GM21576 (cell line): ENCODE measurements around the gene FAM177A1.
A peak's percentile ranks its signal among the peaks of the same experiment; 100 is the strongest.
"Not testable (repeated sequence)": the region's sequence is repeated elsewhere in the genome, so short reads cannot be mapped to it uniquely, and the experiment has no call there.

Experiments
- ATAC-seq: cut with Tn5 transposase; IDR thresholded peaks from one replicate; pipeline ENCODE4 v1.9.1; 2021; ENCODE audit warnings: mild to moderate bottlenecking, moderate library complexity; ENCODE audit not compliant: unreplicated experiment

FAM177A1 gene, protein sequence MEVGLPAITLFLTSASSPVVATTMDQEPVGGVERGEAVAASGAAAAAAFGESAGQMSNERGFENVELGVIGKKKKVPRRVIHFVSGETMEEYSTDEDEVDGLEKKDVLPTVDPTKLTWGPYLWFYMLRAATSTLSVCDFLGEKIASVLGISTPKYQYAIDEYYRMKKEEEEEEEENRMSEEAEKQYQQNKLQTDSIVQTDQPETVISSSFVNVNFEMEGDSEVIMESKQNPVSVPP

DNA sequence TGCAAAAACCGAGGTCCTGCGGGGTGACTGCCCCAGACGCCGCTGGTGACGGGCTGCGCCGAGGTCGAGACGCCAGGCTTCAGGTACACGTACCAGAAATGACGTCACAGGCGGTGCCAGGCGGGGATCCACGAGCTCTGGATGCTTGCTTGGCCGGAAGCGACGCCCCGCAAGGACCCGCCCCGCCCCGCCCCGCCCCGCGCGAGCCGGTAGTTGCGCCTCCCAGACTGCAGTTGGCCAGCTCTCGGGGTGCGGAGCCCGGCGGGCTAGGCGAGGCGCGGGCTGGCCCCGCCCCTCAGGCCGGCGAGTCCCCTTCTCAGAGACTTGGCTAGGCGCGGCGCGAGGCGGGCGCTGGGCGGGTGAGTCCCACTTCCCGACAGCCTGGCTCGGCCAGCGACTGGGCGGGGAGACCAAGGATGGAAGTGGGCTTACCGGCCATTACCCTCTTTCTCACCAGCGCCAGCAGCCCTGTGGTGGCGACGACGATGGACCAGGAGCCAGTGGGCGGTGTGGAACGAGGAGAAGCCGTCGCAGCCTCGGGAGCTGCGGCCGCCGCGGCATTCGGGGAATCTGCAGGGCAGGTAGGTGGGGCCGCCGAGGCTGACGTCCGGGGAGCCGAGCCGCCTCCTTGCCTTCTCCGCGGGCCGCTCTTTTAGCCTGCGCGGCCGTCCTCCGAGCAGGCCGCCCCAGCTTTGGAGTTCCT lies at the start of gene FAM177A1:
FAM177A1 (plus strand) TSS at position 225 of the 703 bp plus-strand sequence; CDS start at position 417, 192 bp downstream.
- ATAC-seq, result peak; percentile 92

DNA sequence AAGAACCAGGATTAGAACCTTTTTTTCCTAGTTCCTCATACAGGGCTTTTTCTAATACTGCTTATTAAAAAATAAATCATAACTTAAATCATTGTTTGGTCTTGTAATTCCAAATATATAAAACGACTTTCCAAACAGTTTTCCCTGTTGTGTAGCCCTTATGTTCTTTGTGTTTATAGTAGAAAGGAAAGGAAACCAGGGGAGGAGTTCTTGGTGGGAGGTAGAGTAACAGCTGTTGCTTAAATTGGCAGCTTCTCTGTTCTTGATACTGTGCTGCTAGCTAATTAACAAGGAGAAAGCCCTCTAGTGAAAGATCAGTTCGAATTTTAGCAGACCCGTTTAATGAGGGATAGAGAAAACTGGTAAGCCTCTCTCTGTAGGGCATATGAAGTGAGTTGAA lies 48.3 kb upstream of the FAM177A1 start:
- no peak for ATAC-seq

DNA sequence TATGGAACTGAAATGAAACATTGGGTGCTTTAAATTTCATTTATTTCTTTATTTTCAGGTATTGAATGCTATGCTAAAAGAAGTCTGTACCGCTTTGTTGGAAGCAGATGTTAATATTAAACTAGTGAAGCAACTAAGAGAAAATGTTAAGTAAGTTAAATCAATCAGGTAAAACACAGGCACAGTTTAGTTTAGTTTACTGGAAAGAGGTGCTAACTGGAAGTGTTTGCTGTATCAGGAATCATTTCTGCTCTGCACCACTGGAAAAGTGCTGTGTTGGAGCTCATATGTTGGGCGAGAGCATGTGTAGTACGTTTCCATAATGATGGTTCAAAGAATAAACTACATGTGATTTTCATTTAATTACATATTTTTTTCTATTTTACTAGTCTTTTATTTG lies 46.6 kb upstream of the FAM177A1 start:
- no peak for ATAC-seq

DNA sequence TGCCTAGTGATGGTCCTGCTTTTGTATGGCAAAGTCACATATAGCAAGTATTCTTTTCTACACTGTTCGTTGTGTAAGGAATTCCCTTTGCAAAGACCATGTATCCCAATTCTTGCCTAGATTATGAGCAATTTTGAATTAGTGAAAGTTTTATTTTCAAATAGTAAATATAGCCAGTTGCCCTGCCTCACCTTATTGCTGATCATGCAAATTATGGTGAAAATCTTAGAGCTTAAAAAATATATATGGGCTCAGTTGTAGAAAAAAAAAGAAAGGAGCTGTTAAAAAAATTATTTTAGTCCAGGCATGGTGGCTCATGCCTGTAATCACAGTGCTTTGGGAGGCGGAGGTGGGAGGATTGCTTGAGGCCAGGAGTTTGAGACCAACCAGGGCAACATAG lies 44.5 kb upstream of the FAM177A1 start:
- no peak for ATAC-seq

DNA sequence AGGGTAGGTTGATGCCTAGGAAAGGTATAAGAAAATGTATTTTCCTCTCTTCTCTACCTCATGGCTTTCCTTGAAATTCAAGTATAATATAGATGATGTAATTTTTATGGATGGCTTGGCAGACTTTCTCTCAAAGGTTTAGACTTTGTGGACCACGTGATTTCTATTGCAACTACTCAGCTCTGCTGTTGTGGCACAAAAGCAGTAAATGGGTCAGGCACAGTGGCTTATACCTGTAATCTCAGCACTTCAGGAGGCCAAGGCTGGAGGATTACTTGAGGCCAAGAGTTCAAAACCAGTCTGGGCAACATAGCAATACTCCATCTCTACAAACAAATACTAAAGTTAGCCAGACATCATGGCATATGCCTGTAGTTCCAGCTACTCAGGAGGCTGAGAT lies 41.2 kb upstream of the FAM177A1 start:
- no peak for ATAC-seq

- ATAC-seq, result no peak
These were observed 29.5 kb upstream of the FAM177A1 start for GRCh38 chr14:35016568-35016967.

DNA sequence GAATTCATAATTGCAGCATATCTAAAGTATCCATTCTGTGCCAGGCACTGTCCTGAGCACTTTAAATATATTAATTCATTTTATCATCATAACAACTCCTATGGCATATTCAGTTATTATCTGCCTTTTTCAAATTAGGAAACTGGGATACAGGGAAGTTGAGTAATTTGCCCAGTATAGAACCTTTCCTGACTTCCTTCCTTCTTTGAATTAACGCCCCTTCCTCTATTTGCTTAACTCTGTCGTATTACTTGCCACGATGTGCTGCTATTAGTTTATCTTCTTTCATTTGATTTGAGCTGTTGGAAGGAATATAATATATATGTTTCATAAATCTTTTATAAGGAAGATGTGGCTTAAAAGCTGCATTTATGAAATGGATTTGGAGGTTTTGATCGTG lies 25.4 kb upstream of the FAM177A1 start:
- no peak for ATAC-seq

DNA sequence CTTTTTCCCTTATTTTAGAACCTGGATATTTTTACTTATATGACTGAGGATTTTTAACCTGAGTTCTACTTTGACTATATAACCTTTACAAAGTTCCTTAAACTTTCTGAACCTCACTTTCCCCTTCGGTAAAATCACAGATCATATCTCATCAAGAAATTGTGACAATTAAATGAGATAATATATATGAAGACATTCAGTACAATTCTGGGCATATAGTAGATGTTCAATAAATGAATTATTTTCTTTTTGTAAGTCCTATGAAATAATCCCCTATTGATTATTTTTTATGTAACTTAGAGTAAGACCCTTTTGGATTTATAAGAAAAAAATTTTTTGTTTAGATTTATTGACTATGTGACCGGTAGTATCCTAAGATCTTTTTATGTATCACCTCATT lies 17.6 kb upstream of the FAM177A1 start:
- no peak for ATAC-seq

- no peak for ATAC-seq
These were observed 13.5 kb upstream of the FAM177A1 start for GRCh38 chr14:35032562-35032961.

DNA sequence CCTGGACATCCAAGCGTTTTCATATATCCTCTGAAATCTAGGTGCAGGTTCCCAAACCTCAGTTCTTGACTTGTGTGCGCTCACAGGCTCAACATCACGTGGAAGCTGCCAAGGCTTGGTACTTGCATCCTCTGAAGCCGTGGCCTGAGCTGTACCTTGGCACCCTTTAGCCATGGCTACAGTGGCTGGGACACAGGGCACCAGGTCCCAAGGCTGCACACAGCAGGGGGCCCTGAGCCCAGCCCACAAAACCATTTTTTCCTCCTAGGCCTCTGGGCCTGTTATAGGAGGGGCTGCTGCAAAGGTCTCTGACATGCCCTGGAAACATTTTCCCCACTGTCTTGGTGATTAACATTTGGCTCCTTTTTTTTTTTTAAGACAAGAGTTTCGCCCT lies 11.6 kb upstream of the FAM177A1 start:
- no peak for ATAC-seq

DNA sequence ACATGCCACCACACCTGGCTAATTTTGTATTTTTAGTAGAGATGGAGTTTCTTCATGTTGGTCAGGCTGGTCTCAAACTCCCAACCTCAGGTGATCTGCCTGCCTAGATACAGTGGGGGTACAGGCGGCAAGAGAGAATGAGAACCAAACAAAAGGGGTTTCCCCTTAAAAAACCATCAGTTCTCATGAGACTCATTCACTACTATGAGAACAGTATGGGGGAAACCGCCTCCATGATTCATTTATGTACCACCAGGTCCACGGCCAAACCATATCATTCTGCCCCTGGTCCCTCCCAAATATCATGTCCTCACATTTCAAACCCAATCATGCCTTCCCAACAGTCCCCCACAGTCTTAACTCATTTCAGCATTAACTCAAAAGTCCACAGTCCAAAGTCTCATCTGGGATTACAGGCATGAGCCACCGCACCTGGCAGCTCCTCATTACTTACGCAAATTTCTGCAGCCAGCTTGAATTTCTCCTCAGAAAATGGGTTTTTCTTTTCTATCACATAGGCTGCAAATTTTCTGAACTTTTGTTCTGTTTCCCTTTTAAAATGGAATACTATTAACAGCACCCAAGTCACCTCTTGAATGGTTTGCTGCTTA lies 11.0 kb upstream of the FAM177A1 start:
- ATAC-seq, result not testable (repeated sequence)

GRCh38 chr14:35038312-35038711 lies 7.8 kb upstream of the FAM177A1 start:
- ATAC-seq, result not testable (repeated sequence)

GRCh38 chr14:35042632-35043031 lies 3.4 kb upstream of the FAM177A1 start:
- no peak for ATAC-seq

DNA sequence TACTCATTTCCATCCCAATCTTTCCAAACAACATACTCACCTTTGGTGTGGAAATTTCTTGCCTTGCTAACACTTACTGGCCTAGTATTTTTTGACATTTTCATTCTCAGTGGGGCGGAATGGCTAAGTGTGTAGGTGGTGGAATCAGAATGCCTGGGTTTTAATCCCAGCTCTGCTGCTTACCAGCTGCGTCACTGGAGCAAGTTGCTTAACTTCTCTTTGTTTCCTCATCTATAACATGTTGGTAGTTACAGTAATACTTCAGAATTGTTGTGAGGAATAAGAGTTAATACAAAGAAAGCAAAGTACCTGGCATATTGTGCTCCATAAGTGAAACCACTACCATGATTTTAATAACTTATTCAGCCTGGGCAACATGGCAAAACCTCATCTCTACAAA lies 3.0 kb upstream of the FAM177A1 start:
- ATAC-seq, result no peak

- ATAC-seq, result no peak
These were observed 904 bp upstream of the FAM177A1 start for GRCh38 chr14:35044939-35045797.

DNA sequence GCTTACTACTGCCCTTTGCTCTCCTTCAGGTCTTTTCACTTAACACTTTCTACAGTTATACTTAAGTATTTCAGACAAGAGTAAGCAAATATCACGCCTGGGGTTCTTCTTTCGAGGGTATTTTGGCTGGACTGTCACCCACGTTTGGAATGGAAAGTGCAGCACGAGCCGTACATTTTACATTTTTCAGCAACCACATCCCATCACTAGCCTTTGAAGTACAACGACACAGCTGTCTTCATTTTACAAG lies 349 bp upstream of the FAM177A1 start:
- no peak for ATAC-seq

GRCh38 chr14:35046751-35047536 lies 872 bp downstream of the FAM177A1 start:
- peak; percentile 22 for ATAC-seq

DNA sequence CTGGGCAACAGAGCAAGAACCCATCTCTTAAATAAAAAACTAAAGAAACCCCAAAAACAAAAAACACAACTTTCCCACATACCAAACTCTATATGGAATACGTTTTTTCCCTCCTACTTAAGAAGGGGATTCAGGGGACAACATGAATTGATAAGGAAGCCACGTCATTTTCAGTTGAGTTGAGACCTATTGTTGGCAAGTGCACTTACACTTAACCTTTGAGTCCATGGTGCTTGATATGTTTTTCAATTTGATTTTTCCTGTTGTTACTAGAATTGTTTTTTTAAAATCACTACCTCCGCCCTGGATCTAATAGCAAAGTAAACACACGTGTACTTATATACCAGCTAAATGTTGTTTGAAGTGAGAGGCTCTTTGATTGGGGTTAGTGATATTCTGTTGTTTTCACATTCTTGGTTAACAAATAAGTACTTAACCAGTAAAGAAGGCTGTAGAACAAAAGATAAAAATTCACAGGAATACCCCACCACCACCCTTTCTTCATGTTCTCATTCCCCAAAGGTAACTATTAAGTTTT lies 2.0 kb downstream of the FAM177A1 start:
- no peak for ATAC-seq

DNA sequence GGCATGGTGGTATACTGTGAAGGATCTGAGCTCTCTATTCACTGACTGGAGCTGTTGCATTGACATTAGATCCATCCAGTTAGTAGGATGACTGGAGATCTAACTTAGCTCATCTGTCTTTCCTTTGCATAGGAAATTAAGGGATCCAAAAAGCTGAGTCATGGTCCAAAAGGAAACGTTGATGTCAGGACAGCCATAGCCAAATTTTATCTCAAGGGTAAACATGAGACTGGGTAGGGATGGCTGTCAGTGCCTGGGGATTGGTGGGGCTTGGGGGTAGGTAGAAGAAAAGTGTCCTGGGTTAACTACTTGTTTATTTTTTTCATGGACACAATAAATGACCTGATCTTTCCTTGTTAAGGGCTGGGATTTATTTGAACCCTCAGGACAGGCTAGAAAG lies 4.6 kb downstream of the FAM177A1 start:
- ATAC-seq, result no peak

GRCh38 chr14:35051796-35052195 lies 5.7 kb downstream of the FAM177A1 start:
- ATAC-seq, result no peak

DNA sequence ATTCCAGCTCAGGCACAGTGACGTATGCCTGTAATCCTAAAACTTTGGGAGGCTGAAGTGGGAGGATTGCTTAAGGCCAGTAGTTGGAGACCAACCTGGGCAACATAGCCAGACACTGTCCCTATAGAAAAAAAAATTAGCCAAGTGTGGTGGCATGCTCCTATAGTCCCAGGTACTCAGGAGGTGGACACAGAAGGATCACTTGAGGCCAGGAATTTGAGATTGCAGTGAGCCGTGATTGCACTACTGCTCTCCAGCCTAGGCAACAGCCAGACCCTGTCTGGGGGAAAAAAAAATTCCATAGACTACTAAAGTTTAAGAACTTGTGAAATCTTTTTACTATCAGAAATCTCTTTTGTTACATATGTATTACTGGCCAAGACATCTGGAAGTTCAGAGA lies 6.6 kb downstream of the FAM177A1 start:
- no peak for ATAC-seq
